ENCODE measurements around the gene MAMSTR.

MAMSTR gene

DNA sequence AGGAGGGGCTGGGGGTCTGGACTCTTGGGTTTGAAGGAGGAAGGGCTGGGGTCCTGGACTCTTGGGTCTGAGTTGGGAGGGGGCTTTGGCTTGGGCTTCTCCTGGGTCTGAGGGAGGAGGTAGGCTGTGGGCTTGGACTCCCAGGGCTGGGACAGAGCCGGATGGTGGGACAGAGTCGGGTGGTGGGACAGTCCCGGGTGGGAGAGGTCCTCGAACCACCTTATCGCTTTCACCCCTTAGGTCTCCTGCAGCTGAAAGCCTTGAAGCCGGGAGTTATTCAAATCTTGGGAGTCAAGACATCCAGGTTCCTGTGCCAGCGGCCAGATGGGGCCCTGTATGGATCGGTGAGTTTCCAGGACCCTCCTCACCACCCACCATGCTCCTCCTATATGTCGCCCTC lies 37.2 kb upstream of the MAMSTR start:
- Histone ChIP-seq H3K79me2 (ENCODE audit: control insufficient read depth, low read length) (no peaks in the 10 kb centered on the region), H3F3A (ENCODE audit: control insufficient read depth, insufficient read depth) (0 out of 2 replicates have a peak, but pooled peaks cover 2% of the 10 kb centered on the region), H3K9me2 (replicated peaks; ENCODE audit: control insufficient read depth, low read length) (no peaks in the 10 kb centered on the region), H3K27me3 (ENCODE audit: control insufficient read depth, low read length) (peaks cover 20% of the 10 kb centered on the region), H4K20me1 (ENCODE audit: control insufficient read depth, insufficient read depth, low read depth, low read length) (no peaks in the 10 kb centered on the region), H3K36me3 (ENCODE audit: control insufficient read depth, low read length) (no peaks in the 10 kb centered on the region), H3K27ac (ENCODE audit: low read depth, low read length) (no peak overlapping the region), H3K4me2 (ENCODE audit: low read length) (no peak overlapping the region), H3K9me3 (ENCODE audit: control insufficient read depth, insufficient read depth, low read length) (no peaks in the 10 kb centered on the region), H3K4me1 (ENCODE audit: control insufficient read depth, low read length) (peaks cover 24% of the 10 kb centered on the region), H3K4me3 (ENCODE audit: low read length) (no peak overlapping the region)
- TF ChIP-seq, protein P1, sequence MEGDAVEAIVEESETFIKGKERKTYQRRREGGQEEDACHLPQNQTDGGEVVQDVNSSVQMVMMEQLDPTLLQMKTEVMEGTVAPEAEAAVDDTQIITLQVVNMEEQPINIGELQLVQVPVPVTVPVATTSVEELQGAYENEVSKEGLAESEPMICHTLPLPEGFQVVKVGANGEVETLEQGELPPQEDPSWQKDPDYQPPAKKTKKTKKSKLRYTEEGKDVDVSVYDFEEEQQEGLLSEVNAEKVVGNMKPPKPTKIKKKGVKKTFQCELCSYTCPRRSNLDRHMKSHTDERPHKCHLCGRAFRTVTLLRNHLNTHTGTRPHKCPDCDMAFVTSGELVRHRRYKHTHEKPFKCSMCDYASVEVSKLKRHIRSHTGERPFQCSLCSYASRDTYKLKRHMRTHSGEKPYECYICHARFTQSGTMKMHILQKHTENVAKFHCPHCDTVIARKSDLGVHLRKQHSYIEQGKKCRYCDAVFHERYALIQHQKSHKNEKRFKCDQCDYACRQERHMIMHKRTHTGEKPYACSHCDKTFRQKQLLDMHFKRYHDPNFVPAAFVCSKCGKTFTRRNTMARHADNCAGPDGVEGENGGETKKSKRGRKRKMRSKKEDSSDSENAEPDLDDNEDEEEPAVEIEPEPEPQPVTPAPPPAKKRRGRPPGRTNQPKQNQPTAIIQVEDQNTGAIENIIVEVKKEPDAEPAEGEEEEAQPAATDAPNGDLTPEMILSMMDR (IDR thresholded peaks at IDR 0.05; ENCODE audit: low read depth, low read length, poor library complexity, severe bottlenecking): no peak
- no peak for TF ChIP-seq EZH2phosphoT487 (IDR thresholded peaks at IDR 0.05; ENCODE audit: borderline replicate concordance, low read length)

DNA sequence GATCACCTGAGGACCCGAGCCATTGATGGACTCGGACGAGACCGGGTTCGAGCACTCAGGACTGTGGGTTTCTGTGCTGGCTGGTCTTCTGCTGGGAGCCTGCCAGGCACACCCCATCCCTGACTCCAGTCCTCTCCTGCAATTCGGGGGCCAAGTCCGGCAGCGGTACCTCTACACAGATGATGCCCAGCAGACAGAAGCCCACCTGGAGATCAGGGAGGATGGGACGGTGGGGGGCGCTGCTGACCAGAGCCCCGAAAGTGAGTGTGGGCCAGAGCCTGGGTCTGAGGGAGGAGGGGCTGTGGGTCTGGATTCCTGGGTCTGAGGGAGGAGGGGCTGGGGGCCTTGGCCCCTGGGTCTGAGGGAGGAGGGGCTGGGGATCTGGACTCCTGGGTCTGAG lies 36.7 kb upstream of the MAMSTR start:
- H3F3A ChIP-seq (ENCODE audit: control insufficient read depth, insufficient read depth): 0 out of 2 replicates have a peak, but pooled peaks cover 2% of the 10 kb centered on the region
- no peak for TF ChIP-seq EZH2phosphoT487 (IDR thresholded peaks at IDR 0.05; ENCODE audit: borderline replicate concordance, low read length)
- TF ChIP-seq, protein P1 (IDR thresholded peaks at IDR 0.05; ENCODE audit: low read depth, low read length, poor library complexity, severe bottlenecking): no peak
- H3K4me2 ChIP-seq (ENCODE audit: low read length): no peak overlapping the region
- no peak overlapping the region for H3K4me3 ChIP-seq (ENCODE audit: low read length)
- H3K27me3 ChIP-seq (ENCODE audit: control insufficient read depth, low read length): peaks cover 20% of the 10 kb centered on the region
- no peak overlapping the region for H3K27ac ChIP-seq (ENCODE audit: low read depth, low read length)
- peaks cover 27% of the 10 kb centered on the region for H3K4me1 ChIP-seq (ENCODE audit: control insufficient read depth, low read length)
- no peaks in the 10 kb centered on the region for H3K9me2 ChIP-seq (replicated peaks; ENCODE audit: control insufficient read depth, low read length)
- H3K9me3 ChIP-seq (ENCODE audit: control insufficient read depth, insufficient read depth, low read length): no peaks in the 10 kb centered on the region
- no peaks in the 10 kb centered on the region for H4K20me1 ChIP-seq (ENCODE audit: control insufficient read depth, insufficient read depth, low read depth, low read length)
- H3K79me2 ChIP-seq (ENCODE audit: control insufficient read depth, low read length): no peaks in the 10 kb centered on the region
- no peaks in the 10 kb centered on the region for H3K36me3 ChIP-seq (ENCODE audit: control insufficient read depth, low read length)

DNA sequence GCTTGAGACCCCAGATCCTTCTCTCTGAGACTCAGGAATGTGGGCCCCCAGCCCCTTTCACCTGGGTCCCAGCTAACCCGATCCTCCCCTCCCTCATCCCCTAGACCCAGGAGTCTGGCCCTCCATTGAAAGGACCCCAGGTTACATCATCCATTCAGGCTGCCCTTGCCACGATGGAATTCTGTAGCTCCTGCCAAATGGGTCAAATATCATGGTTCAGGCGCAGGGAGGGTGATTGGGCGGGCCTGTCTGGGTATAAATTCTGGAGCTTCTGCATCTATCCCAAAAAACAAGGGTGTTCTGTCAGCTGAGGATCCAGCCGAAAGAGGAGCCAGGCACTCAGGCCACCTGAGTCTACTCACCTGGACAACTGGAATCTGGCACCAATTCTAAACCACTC lies 36.3 kb upstream of the MAMSTR start:
- Histone ChIP-seq H3K36me3 (ENCODE audit: control insufficient read depth, low read length) (no peaks in the 10 kb centered on the region), H3K4me3 (ENCODE audit: low read length) (no peak overlapping the region), H3K4me2 (ENCODE audit: low read length) (no peak overlapping the region), H3F3A (ENCODE audit: control insufficient read depth, insufficient read depth) (0 out of 2 replicates have a peak, but pooled peaks cover 2% of the 10 kb centered on the region), H3K4me1 (ENCODE audit: control insufficient read depth, low read length) (peaks cover 27% of the 10 kb centered on the region), H3K9me3 (ENCODE audit: control insufficient read depth, insufficient read depth, low read length) (no peaks in the 10 kb centered on the region), H3K27ac (ENCODE audit: low read depth, low read length) (no peak overlapping the region), H3K9me2 (replicated peaks; ENCODE audit: control insufficient read depth, low read length) (no peaks in the 10 kb centered on the region), H3K27me3 (ENCODE audit: control insufficient read depth, low read length) (peaks cover 18% of the 10 kb centered on the region), H3K79me2 (ENCODE audit: control insufficient read depth, low read length) (no peaks in the 10 kb centered on the region), H4K20me1 (ENCODE audit: control insufficient read depth, insufficient read depth, low read depth, low read length) (no peaks in the 10 kb centered on the region)
- TF ChIP-seq, protein P1 (IDR thresholded peaks at IDR 0.05; ENCODE audit: low read depth, low read length, poor library complexity, severe bottlenecking): no peak
- no peak for TF ChIP-seq EZH2phosphoT487 (IDR thresholded peaks at IDR 0.05; ENCODE audit: borderline replicate concordance, low read length)

Data from DOHH2 (cell line).